NCI-H2107 treated with DMSO at 0.1 percent for 48 hours (cell line): ENCODE measurements around the gene TRNAU1AP.
A peak's percentile ranks its signal among the peaks of the same experiment; 100 is the strongest.
"Not testable (repeated sequence)": the region's sequence is repeated elsewhere in the genome, so short reads cannot be mapped to it uniquely, and the experiment has no call there.

ENCODE experiments used
- DNase-seq: peaks from one replicate; lab custom pipeline; 2025; ENCODE audit not compliant: unreplicated experiment; lab: John Stamatoyannopoulos, UW

The TRNAU1AP gene

GRCh38 chr1:28577052-28577678, 24.3 kb downstream of the TRNAU1AP start:
- no peak for DNase-seq

- no peak for DNase-seq
These were observed 25.1 kb downstream of the TRNAU1AP start for GRCh38 chr1:28577738-28578536.

GRCh38 chr1:28578696-28579218, 25.9 kb downstream of the TRNAU1AP start:
- no peak for DNase-seq

GRCh38 chr1:28579401-28579800, 26.5 kb downstream of the TRNAU1AP start:
- DNase-seq = no peak

GRCh38 chr1:28580722-28581530, 28.0 kb downstream of the TRNAU1AP start:
- peak; percentile 87 for DNase-seq

GRCh38 chr1:28581531-28582247, 28.8 kb downstream of the TRNAU1AP start:
- DNase-seq = peak; percentile 97

- DNase-seq = peak; percentile 68
These were observed 29.3 kb downstream of the TRNAU1AP start for GRCh38 chr1:28582248-28582615.

GRCh38 chr1:28586585-28587391, 33.9 kb downstream of the TRNAU1AP start:
- DNase-seq = not testable (repeated sequence)

GRCh38 chr1:28591708-28592320, 38.9 kb downstream of the TRNAU1AP start, which contains the start of gene RAB42:
RAB42 (plus strand) TSS chr1:28592265; CDS start chr1:28592512, 247 bp downstream.
- DNase-seq = no peak

GRCh38 chr1:28592321-28593071, 39.6 kb downstream of the TRNAU1AP start:
- no peak for DNase-seq

GRCh38 chr1:28593988-28594356, 41.1 kb downstream of the TRNAU1AP start:
- DNase-seq = not testable (repeated sequence)

- not testable (repeated sequence) for DNase-seq
These were observed 42.0 kb downstream of the TRNAU1AP start for GRCh38 chr1:28594686-28595411.

- DNase-seq = no peak
These were observed 42.7 kb downstream of the TRNAU1AP start for GRCh38 chr1:28595412-28596191.

GRCh38 chr1:28596276-28596675, 43.4 kb downstream of the TRNAU1AP start:
- not testable (repeated sequence) for DNase-seq

- no peak for DNase-seq
These were observed 48.8 kb downstream of the TRNAU1AP start for GRCh38 chr1:28601696-28602095.

GRCh38 chr1:28602536-28603439, 49.9 kb downstream of the TRNAU1AP start:
- DNase-seq = peak; percentile 67
